Endothelial cell (in vitro differentiated cells): ENCODE measurements around the gene MFAP3. TPM values are rescaled to one million over a fixed set of nuclear protein-coding genes. Genes with fewer than 3 reads are reported as not detected.

ENCODE experiments used
- DNase-seq: peaks from one replicate; pipeline ENCODE4 v3.0.0; 2021; ENCODE audit warnings: low spot score
- H3K27ac Mint-ChIP-seq: one replicate; pipeline ENCODE4 v1.8.0; 2021; ENCODE audit warnings: mixed read lengths, inconsistent platforms; ENCODE audit not compliant: unreplicated experiment
- H3K27me3 Mint-ChIP-seq: one replicate; pipeline ENCODE4 v1.8.0; 2021; ENCODE audit warnings: mild to moderate bottlenecking, moderate library complexity, mixed read lengths, inconsistent platforms; ENCODE audit not compliant: unreplicated experiment
- H3K36me3 Mint-ChIP-seq: one replicate; pipeline ENCODE4 v1.8.0; 2021; ENCODE audit warnings: mild to moderate bottlenecking, low read depth, mixed read lengths, inconsistent platforms; ENCODE audit not compliant: unreplicated experiment
- H3K4me1 Mint-ChIP-seq: one replicate; pipeline ENCODE4 v1.8.0; 2021; ENCODE audit warnings: mild to moderate bottlenecking, mixed read lengths, inconsistent platforms; ENCODE audit not compliant: unreplicated experiment
- H3K4me3 Mint-ChIP-seq: one replicate; pipeline ENCODE4 v1.8.0; 2021; ENCODE audit warnings: mild to moderate bottlenecking, mixed read lengths, inconsistent platforms; ENCODE audit not compliant: unreplicated experiment
- H3K9me3 Mint-ChIP-seq: one replicate; pipeline ENCODE4 v1.8.0; 2021; ENCODE audit warnings: mixed read lengths, inconsistent platforms; ENCODE audit not compliant: unreplicated experiment
- CTCF ChIP-seq: fragments of 200-600 bp; sonication (generic); IDR thresholded peaks from one replicate; pipeline ENCODE4 v1.5.0; 2021; ENCODE audit warnings: antibody characterized with exemption; ENCODE audit not compliant: unreplicated experiment
- total RNA-seq: library from RNA; stranded (reverse); fragmentation: NEBNext Ultra II Directional; extraction: Animal tissue kit (Norgen Biotek cat#: 25700); gene quantifications from one replicate; pipeline ENCODE4 v1.2.1, GENCODE V29; 2021; ENCODE audit not compliant: unreplicated experiment

The MFAP3 gene
- total RNA-seq, 1 donor from 2014 or later: 42.7 TPM

DNA sequence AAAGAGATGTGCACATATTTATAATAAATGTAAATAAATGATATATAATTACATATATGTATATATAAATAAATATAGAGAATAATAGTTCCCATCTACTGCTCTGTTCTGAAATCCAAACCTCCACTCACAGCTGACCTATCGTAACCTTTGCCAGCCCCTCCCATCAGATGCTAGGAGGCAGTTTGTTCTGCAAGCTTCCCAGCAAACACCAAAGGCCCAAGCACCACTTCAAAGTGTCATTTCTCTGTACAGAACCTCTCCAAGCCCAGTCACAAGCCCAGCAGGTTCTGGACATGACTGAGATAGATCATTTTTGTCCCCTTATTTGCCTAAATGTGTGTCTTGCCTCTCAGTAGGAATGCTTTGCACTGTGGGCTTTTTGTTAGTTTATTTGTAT lies 62.4 kb downstream of the MFAP3 start:
- TF ChIP-seq CTCF: no peak
- Mint-ChIP-seq H3K4me3 (no peak overlapping the region), H3K9me3 (no peaks in the 10 kb centered on the region), H3K27ac (no peak overlapping the region), H3K4me1 (no peaks in the 10 kb centered on the region), H3K36me3 (no peaks in the 10 kb centered on the region), H3K27me3 (peaks cover 5% of the 10 kb centered on the region)
- no peak for DNase-seq

DNA sequence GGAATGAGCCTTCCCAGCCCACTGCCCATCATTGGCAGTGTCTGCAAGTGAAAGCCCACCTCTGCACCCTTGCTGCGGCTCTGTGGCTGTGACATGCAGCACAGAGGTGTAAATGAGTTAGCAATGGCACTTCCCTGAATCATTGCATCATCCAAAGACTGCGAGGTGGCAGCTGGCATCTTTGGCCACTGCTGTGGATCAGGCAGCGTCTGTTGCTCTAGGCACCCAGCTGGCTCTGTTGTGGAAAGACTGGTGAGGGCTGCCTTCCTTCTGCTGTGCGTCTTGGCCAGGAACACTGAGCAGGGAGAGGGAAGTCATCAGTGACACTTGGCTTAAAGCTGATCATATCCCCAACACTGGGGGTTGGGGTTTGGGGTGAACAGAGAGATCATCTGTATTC lies 64.5 kb downstream of the MFAP3 start:
- peaks cover 9% of the 10 kb centered on the region for H3K4me1 Mint-ChIP-seq
- no peak overlapping the region for H3K27ac Mint-ChIP-seq
- TF ChIP-seq CTCF: no peak
- H3K27me3 Mint-ChIP-seq: peaks cover 2% of the 10 kb centered on the region
- DNase-seq: no peak
- H3K4me3 Mint-ChIP-seq: no peak overlapping the region
- H3K36me3 Mint-ChIP-seq: no peaks in the 10 kb centered on the region
- no peaks in the 10 kb centered on the region for H3K9me3 Mint-ChIP-seq

Other genes with a start within 250 kb of the MFAP3 start
- 28.4 TPM for gene FAM114A2, start 57 bp upstream of the MFAP3 start, total RNA-seq
- gene GALNT10, start 151.8 kb downstream of the MFAP3 start, total RNA-seq: 22.5 TPM